Panc1 (cell line): ENCODE measurements around the gene EIF4E1B. TPM values are rescaled to one million over a fixed set of nuclear protein-coding genes. Genes with fewer than 3 reads are reported as not detected.

Experiments used
- ATAC-seq: fragments of 200-7000 bp; cut with Tn5 transposase; 2 replicates; pipeline ENCODE4 v1.9.1; 2020; ENCODE audit warnings: mild to moderate bottlenecking, moderate library complexity
- BruUV-seq: library from RNA; stranded (reverse); fragments of 400-500 nt; replicated peaks from 2 replicates; lab custom pipeline; 2021; lab: Mats Ljungman, UMichigan
- CTCF ChIA-PET: fragments of 300-600 bp; sonication (Branson Sonifier 250); formaldehyde crosslinking; loops from one replicate; lab custom pipeline; 2022; ENCODE audit warnings: antibody characterized with exemption; lab: Charles Lee
- POLR2A ChIA-PET: fragments of 300-600 bp; sonication (Branson Sonifier 250); formaldehyde crosslinking; loops from one replicate; lab custom pipeline; 2022; ENCODE audit warnings: antibody characterized with exemption; lab: Charles Lee
- DNase-seq: peaks from one replicate; pipeline ENCODE4 v3.0.0-alpha.2; 2010; ENCODE audit warnings: low read depth, low spot score
- H3K27ac ChIP-seq: 2 replicates; pipeline ENCODE4 v1.5.1; 2011; ENCODE audit warnings: mild to moderate bottlenecking, low read length, inconsistent platforms
- H3K27me3 ChIP-seq: fragments of 200-500 bp; sonication (Bioruptor generic); 2 replicates; pipeline ENCODE4 v1.6.0; 2014; ENCODE audit warnings: low read length, inconsistent platforms; ENCODE audit not compliant: control insufficient read depth, insufficient read depth
- H3K36me3 ChIP-seq: fragments of 200-500 bp; sonication (Bioruptor generic); 2 replicates; pipeline ENCODE4 v1.5.1; 2014; ENCODE audit warnings: inconsistent platforms, mild to moderate bottlenecking, low read length, moderate library complexity; ENCODE audit not compliant: control insufficient read depth, insufficient read depth
- H3K4me1 ChIP-seq: 2 replicates; pipeline ENCODE4 v1.5.1; 2011; ENCODE audit warnings: inconsistent platforms, mild to moderate bottlenecking, low read length, moderate library complexity; ENCODE audit not compliant: control insufficient read depth, insufficient read depth
- H3K4me3 ChIP-seq, 2 experiments: 2 replicates each; pipeline ENCODE4 v1.5.1; 2011 to 2012; ENCODE audit warnings: low read depth in 2 of 2, low read length in 2 of 2, mild to moderate bottlenecking in 2 of 2, inconsistent platforms in 1 of 2, moderate library complexity in 1 of 2
- H3K9me3 ChIP-seq: fragments of 200-500 bp; sonication (Bioruptor generic); 2 replicates; pipeline ENCODE4 v1.5.1; 2014; ENCODE audit warnings: low read depth, mild to moderate bottlenecking, inconsistent platforms, low read length, moderate library complexity; ENCODE audit not compliant: control insufficient read depth, insufficient read depth
- CTCF ChIP-seq: fragments of 450-650 bp; IDR thresholded peaks from 2 replicates; pipeline ENCODE4 v1.5.1; 2017; ENCODE audit warnings: mild to moderate bottlenecking
- POLR2AphosphoS5 ChIP-seq: IDR thresholded peaks from 2 replicates; pipeline ENCODE4 v1.6.1; 2012; ENCODE audit warnings: mild to moderate bottlenecking, low read depth, low read length, moderate library complexity
- REST ChIP-seq, 2 experiments: IDR thresholded peaks; 2 replicates each; pipeline ENCODE4 v1.6.1; 2011 to 2012; ENCODE audit warnings: low read depth in 2 of 2, control low read depth in 1 of 2, low read length in 1 of 2, mild to moderate bottlenecking in 1 of 2, moderate library complexity in 1 of 2; ENCODE audit not compliant: insufficient read depth in 1 of 2
- SIN3A ChIP-seq: IDR thresholded peaks from 2 replicates; pipeline ENCODE4 v1.6.1; 2012; ENCODE audit warnings: low read depth, mild to moderate bottlenecking, low read length, moderate library complexity, borderline replicate concordance; ENCODE audit not compliant: insufficient read depth
- TCF7L2 ChIP-seq: IDR thresholded peaks from 2 replicates; pipeline ENCODE4 v1.6.1; 2011; ENCODE audit warnings: mild to moderate bottlenecking, low read depth, low read length, inconsistent platforms
- in situ Hi-C: cut with HindIII; loops from 2 replicates; pipeline ENCODE4 v1.10.0; 2016; ENCODE audit warnings: low sequenced_read_pairs, low pct_unique_long_range_greater_than_20kb
- intact Hi-C: fragments of 100-400 bp; cut with micrococcal nuclease; formaldehyde crosslinking; loops from one replicate; pipeline ENCODE4 v1.10.0; 2022; ENCODE audit not compliant: unreplicated experiment
- total RNA-seq: library from RNA; stranded (reverse); gene quantifications from one replicate; pipeline ENCODE4 v1.2.1, GENCODE V29; 2021; ENCODE audit not compliant: unreplicated experiment

EIF4E1B gene
- total RNA-seq, 1 experiment from 2014 or later, result not detected

- in situ Hi-C loops, result no loop called here
- Histone ChIP-seq H3K4me3 (no peak overlapping the region), H3K36me3 (peaks cover 3% of the 10 kb centered on the region; the same call in 1 of the 2 replicates), H3K27me3 (no peaks in the 10 kb centered on the region), H3K27ac (no peak overlapping the region), H3K4me1 (peaks cover 18% of the 10 kb centered on the region), H3K9me3 (no peaks in the 10 kb centered on the region)
- no TSS peak for BruUV-seq
- CTCF ChIA-PET, result interaction anchor here (0.7 kb wide), 1 partner anchor 140 kb away, joined by 4 read pairs; no protein-coding TSS in a partner anchor
- TF ChIP-seq CTCF, result no peak
- TF ChIP-seq POLR2AphosphoS5, result no peak
- TF ChIP-seq SIN3A, result no peak
- TF ChIP-seq TCF7L2, result no peak
- TF ChIP-seq REST (IDR thresholded peaks at IDR 0.05; ENCODE audit: insufficient read depth in 1 of 2, low read depth in 2 of 2, low read length in 1 of 2), result no peak
- ATAC-seq (no peak), DNase-seq (no peak)
- POLR2A ChIA-PET, result no interaction called here
- intact Hi-C loops, result no loop called here
Measured at GRCh38 chr5:176650354-176650884, 19.9 kb downstream of the EIF4E1B start.

GRCh38 chr5:176651472-176651980 is 21.1 kb downstream of the EIF4E1B start:
- in situ Hi-C loops, result no loop called here
- BruUV-seq, result no TSS peak
- Histone ChIP-seq H3K27me3 (no peaks in the 10 kb centered on the region), H3K4me3 (no peak overlapping the region), H3K36me3 (peaks cover 3% of the 10 kb centered on the region; the same call in 1 of the 2 replicates), H3K4me1 (peaks cover 15% of the 10 kb centered on the region), H3K9me3 (no peaks in the 10 kb centered on the region), H3K27ac (no peak overlapping the region)
- POLR2A ChIA-PET, result interaction anchor here (0.6 kb wide), 1 partner anchor 433 kb away, joined by 3 read pairs; no protein-coding TSS in a partner anchor
- no peak for DNase-seq
- no peak for ATAC-seq
- TF ChIP-seq POLR2AphosphoS5 (no peak), TCF7L2 (no peak), REST (IDR thresholded peaks at IDR 0.05; ENCODE audit: insufficient read depth in 1 of 2, low read depth in 2 of 2, low read length in 1 of 2) (no peak), CTCF (no peak)
- intact Hi-C loops, result no loop called here
- CTCF ChIA-PET, result no interaction called here
